Vagina (tissue), 2 donors: ENCODE data around the gene DPEP1. TPM values are rescaled to one million over a fixed set of nuclear protein-coding genes. Genes with fewer than 3 reads are reported as not detected.
A peak's percentile ranks its signal among the peaks of the same experiment; 100 is the strongest.

Source experiments
- DNase-seq, 2 donors: peaks; one replicate each; pipeline ENCODE4 v3.0.0-alpha.2; 2017; ENCODE audit errors: extremely low spot score in 2 of 2
- H3K27ac ChIP-seq: fragments of 200-600 bp; sonication (generic); one replicate; pipeline ENCODE4 v1.5.1; 2019
- H3K27me3 ChIP-seq: fragments of 200-600 bp; sonication (generic); one replicate; pipeline ENCODE4 v1.5.1; 2019
- H3K36me3 ChIP-seq, 2 donors: fragments of 200-600 bp; sonication (generic); one replicate each; pipeline ENCODE4 v1.5.1; 2017 to 2019
- H3K4me1 ChIP-seq: fragments of 200-600 bp; sonication (generic); one replicate; pipeline ENCODE4 v1.5.1; 2019
- H3K4me3 ChIP-seq, 2 donors: fragments of 200-600 bp; sonication (generic); 1 replicate in 1 of 2; 2 replicates in 1 of 2; pipeline ENCODE4 v1.5.1; 2016 to 2019
- H3K9me3 ChIP-seq: fragments of 200-600 bp; sonication (generic); one replicate; pipeline ENCODE4 v1.5.1; 2019
- POLR2A ChIP-seq, 2 donors: fragments of 450-650 bp; IDR thresholded peaks; one replicate each; pipeline ENCODE4 v1.6.1; 2017; ENCODE audit warnings: antibody characterized with exemption in 2 of 2, mild to moderate bottlenecking in 2 of 2, moderate library complexity in 2 of 2
- POLR2AphosphoS5 ChIP-seq, 2 donors: sonication (generic); formaldehyde crosslinking; IDR thresholded peaks; one replicate each; pipeline ENCODE4 v1.9.0; 2017; ENCODE audit warnings: antibody characterized with exemption in 2 of 2, mild to moderate bottlenecking in 2 of 2, low read depth in 1 of 2; ENCODE audit not compliant: insufficient read depth in 1 of 2
- intact Hi-C: fragments of 100-400 bp; cut with DNase I; formaldehyde crosslinking; loops from one replicate; pipeline ENCODE4 v1.15.1; 2023
- total RNA-seq: library from RNA; depleted of rRNA; stranded (reverse); fragments of >200 nt; gene quantifications from one replicate; pipeline ENCODE4 v1.2.3, GENCODE V29; 2016
- TF ChIP-seq, protein P1 (sequence below), 3 experiments: fragments of 450-650 bp in 2 of 3; fragments of 200-600 bp in 1 of 3; sonication (generic) in 1 of 3; IDR thresholded peaks; one replicate each; pipeline ENCODE4 v1.5.1; 2017 to 2019; ENCODE audit warnings: antibody characterized with exemption in 3 of 3, mild to moderate bottlenecking in 2 of 3, moderate library complexity in 2 of 3

The DPEP1 gene
- total RNA-seq, 1 donor from 2014 or later = not detected

DNA sequence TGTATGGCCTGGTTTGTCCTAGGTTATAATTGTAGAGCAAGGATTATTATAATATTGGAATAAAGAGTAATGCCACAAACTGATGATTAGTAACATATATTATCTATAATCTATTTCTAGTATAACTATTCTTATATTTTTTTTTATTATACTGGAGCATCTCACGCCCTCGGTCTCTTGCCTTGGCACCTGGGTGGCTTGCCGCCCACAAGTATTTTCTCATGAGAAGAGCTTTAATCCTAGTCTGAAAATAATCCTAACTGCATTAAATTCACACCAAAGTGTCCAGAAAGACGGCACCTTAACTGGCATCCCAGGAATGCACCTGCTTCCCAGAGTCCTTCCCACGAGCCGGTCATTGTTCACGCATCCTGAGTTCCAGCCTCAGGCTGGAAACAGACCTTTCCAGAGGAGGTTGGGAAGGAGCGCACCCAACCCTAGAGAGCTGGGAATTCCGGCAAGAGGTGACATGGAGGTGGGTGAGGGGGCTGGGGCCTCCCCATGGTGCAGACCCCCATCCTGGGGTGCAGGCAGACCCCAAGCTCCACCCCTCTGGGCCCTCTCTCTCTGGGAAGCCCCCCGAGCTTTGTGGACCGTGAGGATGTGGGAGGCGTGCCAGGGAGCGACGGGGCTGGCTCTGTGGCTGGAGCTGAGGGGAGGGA is 28.1 kb downstream of the DPEP1 start:
- no peaks in the 10 kb centered on the region for H3K27me3 ChIP-seq
- TF ChIP-seq, protein P1, sequence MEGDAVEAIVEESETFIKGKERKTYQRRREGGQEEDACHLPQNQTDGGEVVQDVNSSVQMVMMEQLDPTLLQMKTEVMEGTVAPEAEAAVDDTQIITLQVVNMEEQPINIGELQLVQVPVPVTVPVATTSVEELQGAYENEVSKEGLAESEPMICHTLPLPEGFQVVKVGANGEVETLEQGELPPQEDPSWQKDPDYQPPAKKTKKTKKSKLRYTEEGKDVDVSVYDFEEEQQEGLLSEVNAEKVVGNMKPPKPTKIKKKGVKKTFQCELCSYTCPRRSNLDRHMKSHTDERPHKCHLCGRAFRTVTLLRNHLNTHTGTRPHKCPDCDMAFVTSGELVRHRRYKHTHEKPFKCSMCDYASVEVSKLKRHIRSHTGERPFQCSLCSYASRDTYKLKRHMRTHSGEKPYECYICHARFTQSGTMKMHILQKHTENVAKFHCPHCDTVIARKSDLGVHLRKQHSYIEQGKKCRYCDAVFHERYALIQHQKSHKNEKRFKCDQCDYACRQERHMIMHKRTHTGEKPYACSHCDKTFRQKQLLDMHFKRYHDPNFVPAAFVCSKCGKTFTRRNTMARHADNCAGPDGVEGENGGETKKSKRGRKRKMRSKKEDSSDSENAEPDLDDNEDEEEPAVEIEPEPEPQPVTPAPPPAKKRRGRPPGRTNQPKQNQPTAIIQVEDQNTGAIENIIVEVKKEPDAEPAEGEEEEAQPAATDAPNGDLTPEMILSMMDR (IDR thresholded peaks at IDR 0.05) = no peak
- no peak for TF ChIP-seq POLR2AphosphoS5 (IDR thresholded peaks at IDR 0.05; ENCODE audit: insufficient read depth in 1 of 2, low read depth in 1 of 2)
- TF ChIP-seq POLR2A (IDR thresholded peaks at IDR 0.05) = no peak
- intact Hi-C loops = no loop called here
- no peak overlapping the region for H3K27ac ChIP-seq
- peak overlapping the region in 1 of 2 donors; percentile 28 for H3K4me3 ChIP-seq
- H3K36me3 ChIP-seq = peaks cover 0 to 23% of the 10 kb centered on the region in 2 donors
- H3K4me1 ChIP-seq = peaks cover 12% of the 10 kb centered on the region
- DNase-seq = no peak
- no peaks in the 10 kb centered on the region for H3K9me3 ChIP-seq

DNA sequence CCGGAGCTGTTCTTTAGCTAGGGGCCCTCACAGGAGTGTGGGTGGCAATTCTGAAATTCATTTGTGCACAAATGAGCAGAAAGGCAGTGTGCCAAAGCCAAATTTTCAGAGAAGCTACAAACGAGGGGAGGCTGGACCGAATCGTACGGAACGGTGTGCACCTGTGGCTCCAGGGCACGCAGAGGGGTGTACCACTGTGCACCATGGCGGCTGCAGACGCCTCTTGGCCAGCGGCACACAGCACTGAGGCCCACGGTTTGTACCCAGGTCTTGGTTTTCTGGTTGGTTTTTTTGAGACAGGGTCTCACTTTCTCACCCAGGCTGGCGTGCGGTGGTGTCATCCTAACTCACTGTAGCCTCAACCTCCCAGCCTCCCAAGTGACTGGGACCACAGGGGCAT is 29.1 kb downstream of the DPEP1 start:
- Histone ChIP-seq H3K4me1 (peaks cover 12% of the 10 kb centered on the region), H3K36me3 (peaks cover 0 to 31% of the 10 kb centered on the region in 2 donors), H3K27ac (no peak overlapping the region), H3K4me3 (no peak overlapping the region), H3K27me3 (no peaks in the 10 kb centered on the region), H3K9me3 (no peaks in the 10 kb centered on the region)
- intact Hi-C loops = no loop called here
- TF ChIP-seq, protein P1 (IDR thresholded peaks at IDR 0.05) = no peak
- TF ChIP-seq POLR2A (IDR thresholded peaks at IDR 0.05) = no peak
- no peak for TF ChIP-seq POLR2AphosphoS5 (IDR thresholded peaks at IDR 0.05; ENCODE audit: insufficient read depth in 1 of 2, low read depth in 1 of 2)
- no peak for DNase-seq

DNA sequence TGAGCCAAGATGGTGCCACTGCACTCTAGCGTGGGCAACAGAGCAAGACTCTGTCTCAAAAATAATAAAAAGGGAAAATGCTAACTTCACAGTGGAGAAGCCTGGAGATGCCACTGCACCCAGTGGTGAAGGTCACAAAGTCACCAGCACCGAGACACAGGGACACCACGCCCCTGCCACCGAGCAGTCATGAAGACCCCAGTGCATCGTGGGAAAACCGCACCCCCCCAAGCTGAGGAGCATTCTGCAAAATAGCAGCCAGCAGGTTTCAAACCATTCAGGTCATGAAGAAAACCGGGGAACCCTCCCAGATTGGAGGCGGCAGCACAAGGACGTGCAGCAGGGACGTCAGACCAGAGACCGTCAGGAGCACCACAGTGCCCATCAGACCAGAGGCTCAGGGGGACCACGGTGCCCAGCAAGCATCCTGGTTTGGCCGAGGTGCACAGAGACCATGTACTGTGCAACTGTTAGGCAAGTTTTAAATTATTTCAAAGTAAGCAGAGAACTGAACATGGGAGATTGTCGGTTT is 30.4 kb downstream of the DPEP1 start:
- Histone ChIP-seq H3K27me3 (no peaks in the 10 kb centered on the region), H3K4me3 (no peak overlapping the region), H3K4me1 (peaks cover 12% of the 10 kb centered on the region), H3K36me3 (peaks cover 0 to 31% of the 10 kb centered on the region in 2 donors), H3K27ac (no peak overlapping the region), H3K9me3 (no peaks in the 10 kb centered on the region)
- intact Hi-C loops = no loop called here
- DNase-seq = no peak
- TF ChIP-seq POLR2AphosphoS5 (IDR thresholded peaks at IDR 0.05; ENCODE audit: insufficient read depth in 1 of 2, low read depth in 1 of 2) = no peak
- TF ChIP-seq POLR2A (IDR thresholded peaks at IDR 0.05) = no peak
- TF ChIP-seq, protein P1 (IDR thresholded peaks at IDR 0.05) = no peak

DNA sequence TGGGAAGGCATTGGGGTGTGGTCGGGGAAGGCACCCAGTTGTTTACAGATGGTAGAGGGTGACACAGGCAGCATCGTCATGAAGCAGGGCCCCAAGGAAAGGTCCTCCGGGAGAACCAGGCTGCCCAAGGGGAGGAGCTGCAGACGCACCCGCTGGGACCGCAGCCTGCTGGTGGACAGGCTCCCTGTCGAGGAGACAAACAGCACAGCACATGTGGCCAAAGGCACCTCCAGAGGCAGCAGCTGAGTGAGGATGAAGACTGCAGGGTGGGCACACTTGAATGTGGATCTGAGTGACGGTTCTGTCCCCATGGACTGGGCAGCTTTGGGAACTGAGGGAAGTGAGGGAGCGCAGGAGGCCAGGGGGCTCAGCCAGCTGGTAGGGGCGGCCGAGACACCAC is 31.7 kb downstream of the DPEP1 start:
- peaks cover 0 to 31% of the 10 kb centered on the region in 2 donors for H3K36me3 ChIP-seq
- H3K4me1 ChIP-seq = peaks cover 11% of the 10 kb centered on the region
- no peak for DNase-seq
- H3K27me3 ChIP-seq = no peaks in the 10 kb centered on the region
- H3K4me3 ChIP-seq = no peak overlapping the region
- no peaks in the 10 kb centered on the region for H3K9me3 ChIP-seq
- H3K27ac ChIP-seq = no peak overlapping the region
- intact Hi-C loops = no loop called here
- TF ChIP-seq POLR2A (IDR thresholded peaks at IDR 0.05) = no peak
- TF ChIP-seq, protein P1 (IDR thresholded peaks at IDR 0.05) = no peak
- TF ChIP-seq POLR2AphosphoS5 (IDR thresholded peaks at IDR 0.05; ENCODE audit: insufficient read depth in 1 of 2, low read depth in 1 of 2) = no peak

DNA sequence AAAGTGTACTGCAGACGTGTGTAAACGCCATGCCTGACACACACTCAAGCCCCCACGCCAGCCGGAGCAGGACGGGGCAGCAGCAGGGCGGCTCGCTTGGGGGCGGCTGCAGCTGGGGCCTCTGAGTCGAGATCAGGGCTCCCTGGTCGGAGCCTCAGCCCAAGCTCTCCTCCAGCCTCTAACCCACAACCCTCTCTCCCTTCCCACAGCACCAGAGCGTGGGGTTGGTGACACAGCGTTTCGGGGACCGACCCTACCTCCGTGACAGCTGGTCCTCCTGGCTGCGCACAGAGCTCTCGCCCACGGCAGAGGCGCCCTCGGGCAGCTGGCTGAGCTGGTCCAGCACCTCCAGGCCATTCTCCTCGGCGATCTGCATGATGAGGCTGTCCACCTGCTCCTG is 32.8 kb downstream of the DPEP1 start:
- intact Hi-C loops = no loop called here
- TF ChIP-seq POLR2AphosphoS5 (IDR thresholded peaks at IDR 0.05; ENCODE audit: insufficient read depth in 1 of 2, low read depth in 1 of 2) (no peak), POLR2A (IDR thresholded peaks at IDR 0.05) (no peak)
- TF ChIP-seq, protein P1 (IDR thresholded peaks at IDR 0.05) = no peak
- H3K27me3 ChIP-seq = no peaks in the 10 kb centered on the region
- peaks cover 0 to 31% of the 10 kb centered on the region in 2 donors for H3K36me3 ChIP-seq
- H3K27ac ChIP-seq = no peak overlapping the region
- no peak overlapping the region for H3K4me3 ChIP-seq
- no peaks in the 10 kb centered on the region for H3K9me3 ChIP-seq
- H3K4me1 ChIP-seq = no peaks in the 10 kb centered on the region
- DNase-seq = no peak
